T-helper 1 cell treated with Interleukin-12 subunit alpha and Interleukin-12 subunit beta and Interleukin-4 antibody, amounts not matched to agents 30 μg/mL and 1 μg/mL, for 36 hours (primary cell): Measurements from ENCODE around the gene SLC34A1.
"Not testable (repeated sequence)": the region's sequence is repeated elsewhere in the genome, so short reads cannot be mapped to it uniquely, and the experiment has no call there.

Experiments
- H3K27ac Mint-ChIP-seq: one replicate; pipeline ENCODE4 v1.8.0; 2021; ENCODE audit warnings: mild to moderate bottlenecking, mixed read lengths
- H3K27me3 Mint-ChIP-seq: one replicate; pipeline ENCODE4 v1.8.0; 2021; ENCODE audit warnings: low read depth, mixed read lengths
- H3K36me3 Mint-ChIP-seq: one replicate; pipeline ENCODE4 v1.8.0; 2021; ENCODE audit warnings: low read depth, mixed read lengths
- H3K4me1 Mint-ChIP-seq: one replicate; pipeline ENCODE4 v1.8.0; 2021; ENCODE audit warnings: low read depth, mixed read lengths
- H3K4me3 Mint-ChIP-seq: one replicate; pipeline ENCODE4 v1.8.0; 2021; ENCODE audit warnings: mild to moderate bottlenecking, moderate library complexity, mixed read lengths
- H3K9me3 Mint-ChIP-seq: one replicate; pipeline ENCODE4 v1.8.0; 2021; ENCODE audit warnings: mixed read lengths

The SLC34A1 gene

GRCh38 chr5:177399997-177400868 is 16.0 kb downstream of the SLC34A1 start, which contains the start of gene PFN3:
PFN3 (minus strand) TSS chr5:177400661; CDS start chr5:177400576, 85 bp downstream.
- H3K9me3 Mint-ChIP-seq = no peaks in the 10 kb centered on the region
- H3K36me3 Mint-ChIP-seq = no peaks in the 10 kb centered on the region
- H3K4me3 Mint-ChIP-seq = no peak within 1 kb of the TSS
- peaks cover 11% of the 10 kb centered on the region for H3K4me1 Mint-ChIP-seq
- peaks cover 42% of the 10 kb centered on the region for H3K27me3 Mint-ChIP-seq
- H3K27ac Mint-ChIP-seq = no peak within 1 kb of the TSS

GRCh38 chr5:177402271-177403043 is 18.2 kb downstream of the SLC34A1 start:
- Mint-ChIP-seq H3K4me1 (peaks cover 11% of the 10 kb centered on the region), H3K36me3 (no peaks in the 10 kb centered on the region), H3K27me3 (peaks cover 52% of the 10 kb centered on the region), H3K9me3 (no peaks in the 10 kb centered on the region), H3K27ac (no peak overlapping the region), H3K4me3 (peak overlapping the region; percentile 77)

- peaks cover 11% of the 10 kb centered on the region for H3K4me1 Mint-ChIP-seq
- peak overlapping the region; percentile 77 for H3K4me3 Mint-ChIP-seq
Measured at GRCh38 chr5:177403102-177403791, 19.0 kb downstream of the SLC34A1 start.

GRCh38 chr5:177403792-177404640 is 19.8 kb downstream of the SLC34A1 start:
- H3K4me1 Mint-ChIP-seq = peaks cover 11% of the 10 kb centered on the region
- no peak overlapping the region for H3K27ac Mint-ChIP-seq
- H3K36me3 Mint-ChIP-seq = no peaks in the 10 kb centered on the region
- H3K27me3 Mint-ChIP-seq = peaks cover 51% of the 10 kb centered on the region
- H3K9me3 Mint-ChIP-seq = no peaks in the 10 kb centered on the region
- H3K4me3 Mint-ChIP-seq = peak overlapping the region; percentile 77

More at GRCh38 chr5:177403102-177403791, 19.0 kb downstream of the SLC34A1 start:
- Mint-ChIP-seq H3K9me3 (no peaks in the 10 kb centered on the region), H3K36me3 (no peaks in the 10 kb centered on the region), H3K27ac (no peak overlapping the region), H3K27me3 (peaks cover 56% of the 10 kb centered on the region)

- peaks cover 51% of the 10 kb centered on the region for H3K27me3 Mint-ChIP-seq
- H3K4me3 Mint-ChIP-seq = peak overlapping the region; percentile 28
- peaks cover 11% of the 10 kb centered on the region for H3K4me1 Mint-ChIP-seq
- H3K9me3 Mint-ChIP-seq = no peaks in the 10 kb centered on the region
- no peak overlapping the region for H3K27ac Mint-ChIP-seq
- no peaks in the 10 kb centered on the region for H3K36me3 Mint-ChIP-seq
Measured at GRCh38 chr5:177404641-177405179, 20.5 kb downstream of the SLC34A1 start.

GRCh38 chr5:177405312-177405711 is 21.1 kb downstream of the SLC34A1 start:
- Mint-ChIP-seq H3K4me1 (peaks cover 11% of the 10 kb centered on the region), H3K4me3 (peak overlapping the region; percentile 28), H3K9me3 (no peaks in the 10 kb centered on the region), H3K36me3 (no peaks in the 10 kb centered on the region), H3K27me3 (peaks cover 51% of the 10 kb centered on the region), H3K27ac (no peak overlapping the region)

GRCh38 chr5:177405805-177406204 is 21.6 kb downstream of the SLC34A1 start:
- H3K4me3 Mint-ChIP-seq = no peak overlapping the region
- H3K27me3 Mint-ChIP-seq = peaks cover 51% of the 10 kb centered on the region
- H3K4me1 Mint-ChIP-seq = peaks cover 16% of the 10 kb centered on the region
- H3K36me3 Mint-ChIP-seq = no peaks in the 10 kb centered on the region
- H3K27ac Mint-ChIP-seq = no peak overlapping the region
- H3K9me3 Mint-ChIP-seq = no peaks in the 10 kb centered on the region

GRCh38 chr5:177409043-177409801 is 25.0 kb downstream of the SLC34A1 start, which contains the start of gene F12:
F12 (minus strand) TSS chr5:177409564; CDS start chr5:177409527, 37 bp downstream.
- Mint-ChIP-seq H3K9me3 (no peaks in the 10 kb centered on the region), H3K4me1 (peaks cover 11% of the 10 kb centered on the region), H3K27me3 (peaks cover 28% of the 10 kb centered on the region), H3K4me3 (no peak within 1 kb of the TSS), H3K36me3 (no peaks in the 10 kb centered on the region), H3K27ac (no peak within 1 kb of the TSS)

GRCh38 chr5:177410575-177410974 is 26.3 kb downstream of the SLC34A1 start:
- Mint-ChIP-seq H3K27ac (no peak overlapping the region), H3K27me3 (peaks cover 19% of the 10 kb centered on the region), H3K4me1 (peaks cover 14% of the 10 kb centered on the region), H3K9me3 (no peaks in the 10 kb centered on the region), H3K4me3 (no peak overlapping the region), H3K36me3 (no peaks in the 10 kb centered on the region)

- Mint-ChIP-seq H3K9me3 (no peaks in the 10 kb centered on the region), H3K36me3 (no peaks in the 10 kb centered on the region), H3K27me3 (peaks cover 1% of the 10 kb centered on the region), H3K4me1 (peaks cover 14% of the 10 kb centered on the region), H3K4me3 (no peak overlapping the region), H3K27ac (no peak overlapping the region)
Measured at GRCh38 chr5:177412603-177413233, 28.5 kb downstream of the SLC34A1 start.

- Mint-ChIP-seq H3K27me3 (no peaks in the 10 kb centered on the region), H3K27ac (no peak overlapping the region), H3K36me3 (no peaks in the 10 kb centered on the region), H3K9me3 (no peaks in the 10 kb centered on the region), H3K4me1 (peaks cover 14% of the 10 kb centered on the region), H3K4me3 (no peak overlapping the region)
Measured at GRCh38 chr5:177414481-177414880, 30.2 kb downstream of the SLC34A1 start.

GRCh38 chr5:177417081-177417480 is 32.8 kb downstream of the SLC34A1 start:
- H3K4me3 Mint-ChIP-seq, H3K9me3 Mint-ChIP-seq, H3K27me3 Mint-ChIP-seq, H3K4me1 Mint-ChIP-seq, H3K27ac Mint-ChIP-seq, H3K36me3 Mint-ChIP-seq: not testable (repeated sequence)
